Measurements from ENCODE around the gene TBC1D10A. TPM values are rescaled to one million over a fixed set of nuclear protein-coding genes. Genes with fewer than 3 reads are reported as not detected.

Gene TBC1D10A
- total RNA-seq, 6 donors from 2014 or later = 22.6 to 61.0 (median 36.2) TPM

DNA sequence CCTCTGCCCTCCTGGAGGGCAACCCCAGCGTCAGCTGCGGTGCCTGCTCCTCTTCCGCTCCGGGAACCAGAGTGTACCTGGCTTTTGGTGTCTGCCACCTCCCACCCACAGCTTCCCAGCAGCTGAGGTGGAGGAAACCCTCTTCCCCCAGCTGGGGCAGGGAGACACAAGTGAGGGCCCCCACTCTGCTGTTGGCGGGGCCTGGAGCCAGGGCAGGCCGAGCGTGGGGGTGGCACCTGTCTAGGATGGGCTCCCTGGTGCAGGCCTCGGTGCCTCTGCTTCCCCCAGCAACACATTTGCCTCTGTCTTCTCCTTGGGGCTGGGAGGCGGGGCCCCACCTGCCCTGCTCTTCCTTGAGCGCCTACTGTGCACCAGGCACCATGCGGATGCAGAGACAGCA is 66.5 kb downstream of the TBC1D10A start:
- no peaks in the 10 kb centered on the region for H3K27me3 ChIP-seq
- DNase-seq = no peak
- H3K9me3 ChIP-seq = no peaks in the 10 kb centered on the region
- TF ChIP-seq EP300 (IDR thresholded peaks at IDR 0.05) = no peak
- TF ChIP-seq, protein P1, sequence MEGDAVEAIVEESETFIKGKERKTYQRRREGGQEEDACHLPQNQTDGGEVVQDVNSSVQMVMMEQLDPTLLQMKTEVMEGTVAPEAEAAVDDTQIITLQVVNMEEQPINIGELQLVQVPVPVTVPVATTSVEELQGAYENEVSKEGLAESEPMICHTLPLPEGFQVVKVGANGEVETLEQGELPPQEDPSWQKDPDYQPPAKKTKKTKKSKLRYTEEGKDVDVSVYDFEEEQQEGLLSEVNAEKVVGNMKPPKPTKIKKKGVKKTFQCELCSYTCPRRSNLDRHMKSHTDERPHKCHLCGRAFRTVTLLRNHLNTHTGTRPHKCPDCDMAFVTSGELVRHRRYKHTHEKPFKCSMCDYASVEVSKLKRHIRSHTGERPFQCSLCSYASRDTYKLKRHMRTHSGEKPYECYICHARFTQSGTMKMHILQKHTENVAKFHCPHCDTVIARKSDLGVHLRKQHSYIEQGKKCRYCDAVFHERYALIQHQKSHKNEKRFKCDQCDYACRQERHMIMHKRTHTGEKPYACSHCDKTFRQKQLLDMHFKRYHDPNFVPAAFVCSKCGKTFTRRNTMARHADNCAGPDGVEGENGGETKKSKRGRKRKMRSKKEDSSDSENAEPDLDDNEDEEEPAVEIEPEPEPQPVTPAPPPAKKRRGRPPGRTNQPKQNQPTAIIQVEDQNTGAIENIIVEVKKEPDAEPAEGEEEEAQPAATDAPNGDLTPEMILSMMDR (IDR thresholded peaks at IDR 0.05) = no peak
- no peak for TF ChIP-seq POLR2AphosphoS5 (IDR thresholded peaks at IDR 0.05)
- WGBS, 2 donors = 89 to 92% methylated on average over 7 to 9 of the region's 11 CpGs
- no peaks in the 10 kb centered on the region for H3K36me3 ChIP-seq
- no peak overlapping the region for H3K4me3 ChIP-seq
- ATAC-seq (ENCODE audit: low FRiP score in 2 of 2) = no peak
- peaks cover 7 to 20% (median 17%) of the 10 kb centered on the region in 4 donors for H3K4me1 ChIP-seq
- H3K27ac ChIP-seq = no peak overlapping the region

DNA sequence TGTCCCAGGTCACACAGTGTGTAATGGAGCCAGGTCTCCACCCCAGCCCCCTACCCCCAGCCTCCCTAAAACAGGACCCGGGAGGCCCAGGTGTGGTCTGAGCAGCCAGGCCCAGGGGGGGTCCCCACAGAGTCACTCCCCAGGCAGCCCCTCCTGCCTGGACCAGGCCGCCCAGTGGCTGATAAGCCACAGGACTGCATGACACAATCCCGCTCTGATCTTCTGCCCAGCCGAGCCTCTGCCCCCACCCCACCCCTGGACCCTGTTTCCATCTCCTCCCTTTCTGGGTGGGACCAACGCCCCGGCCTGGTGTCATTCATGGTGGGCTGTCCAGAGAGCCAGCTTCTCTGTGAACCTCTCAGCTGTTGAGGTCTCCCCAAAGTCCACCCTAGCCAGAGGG is 72.4 kb downstream of the TBC1D10A start:
- 77 to 83% methylated on average over 3 to 6 of the region's 6 CpGs for WGBS, 2 donors
- peak in 1 of 2 donors; percentile 4 for ATAC-seq (ENCODE audit: low FRiP score in 2 of 2)
- H3K9me3 ChIP-seq = no peaks in the 10 kb centered on the region
- TF ChIP-seq POLR2A (IDR thresholded peaks at IDR 0.05) (no peak), EP300 (IDR thresholded peaks at IDR 0.05) (no peak), POLR2AphosphoS5 (IDR thresholded peaks at IDR 0.05) (no peak)
- TF ChIP-seq, protein P1 (IDR thresholded peaks at IDR 0.05) = no peak
- H3K4me3 ChIP-seq = no peak overlapping the region
- DNase-seq = no peak
- H3K36me3 ChIP-seq = no peaks in the 10 kb centered on the region
- H3K27me3 ChIP-seq = no peaks in the 10 kb centered on the region
- H3K27ac ChIP-seq = peak overlapping the region in 1 of 4 donors; percentile 40
- H3K4me1 ChIP-seq = peaks cover 15 to 37% (median 21%) of the 10 kb centered on the region in 4 donors

DNA sequence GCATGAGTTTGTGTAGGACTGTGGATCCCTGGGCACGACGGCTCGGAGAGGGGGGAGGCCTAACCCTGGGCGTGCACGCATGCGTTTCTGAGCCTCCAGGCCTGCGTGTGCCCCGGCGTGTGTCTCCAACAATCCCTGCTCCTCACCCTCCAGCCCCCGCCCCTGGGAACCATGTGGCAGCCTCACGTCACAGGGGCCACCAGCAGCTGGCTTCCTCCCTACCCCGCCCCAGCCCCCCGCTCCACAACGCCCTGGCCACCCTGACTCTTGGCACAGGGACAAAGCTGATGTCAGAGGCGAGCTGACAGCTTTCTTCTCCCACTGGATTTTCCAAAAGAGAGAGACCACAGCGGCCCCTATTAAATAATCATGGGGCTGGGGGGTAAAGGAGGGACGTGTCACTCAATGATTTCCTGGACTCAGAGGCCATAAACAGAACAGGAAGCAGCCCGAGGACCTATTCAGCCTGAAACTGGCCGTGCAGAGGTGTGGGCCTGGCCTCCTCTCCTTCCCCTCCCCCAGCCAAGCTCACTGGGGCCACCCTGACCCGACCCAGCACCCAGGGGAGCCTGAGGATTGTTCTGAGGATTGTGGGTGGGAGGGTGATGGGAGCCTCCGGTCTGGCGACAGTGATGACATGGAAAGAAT is 73.4 kb downstream of the TBC1D10A start:
- ATAC-seq (ENCODE audit: low FRiP score in 2 of 2) = peak; percentile 4 to 25
- no peak overlapping the region for H3K4me3 ChIP-seq
- no peak for TF ChIP-seq POLR2AphosphoS5 (IDR thresholded peaks at IDR 0.05)
- TF ChIP-seq, protein P1 (IDR thresholded peaks at IDR 0.05) = no peak
- TF ChIP-seq POLR2A (IDR thresholded peaks at IDR 0.05) = no peak
- no peak for TF ChIP-seq EP300 (IDR thresholded peaks at IDR 0.05)
- no peaks in the 10 kb centered on the region for H3K9me3 ChIP-seq
- peaks cover 19 to 45% (median 26%) of the 10 kb centered on the region in 4 donors for H3K4me1 ChIP-seq
- WGBS, 2 donors = 41 to 42% methylated on average over 14 to 21 of the region's 22 CpGs
- no peaks in the 10 kb centered on the region for H3K36me3 ChIP-seq
- peak overlapping the region in 2 of 4 donors; percentile 13 to 40 for H3K27ac ChIP-seq
- peak in 1 of 2 donors; percentile 84 for DNase-seq
- H3K27me3 ChIP-seq = no peaks in the 10 kb centered on the region

- TF ChIP-seq EP300 (IDR thresholded peaks at IDR 0.05) (no peak), POLR2A (IDR thresholded peaks at IDR 0.05) (no peak), POLR2AphosphoS5 (IDR thresholded peaks at IDR 0.05) (no peak)
- TF ChIP-seq, protein P1 (IDR thresholded peaks at IDR 0.05) = no peak
- Histone ChIP-seq H3K27me3 (no peaks in the 10 kb centered on the region), H3K27ac (peak overlapping the region in 2 of 4 donors; percentile 13 to 40), H3K9me3 (no peaks in the 10 kb centered on the region), H3K4me1 (peaks cover 19 to 45% (median 28%) of the 10 kb centered on the region in 4 donors), H3K4me3 (no peak overlapping the region), H3K36me3 (no peaks in the 10 kb centered on the region)
- no peak for DNase-seq
- WGBS, 2 donors = 69 to 87% methylated on average over 11 to 22 of the region's 22 CpGs
- peak in 1 of 2 donors; percentile 1 for ATAC-seq (ENCODE audit: low FRiP score in 2 of 2)
Measured at GRCh38 chr22:30252411-30253204, 74.1 kb downstream of the TBC1D10A start.
